Measurements from ENCODE around the gene MT3.

DNA sequence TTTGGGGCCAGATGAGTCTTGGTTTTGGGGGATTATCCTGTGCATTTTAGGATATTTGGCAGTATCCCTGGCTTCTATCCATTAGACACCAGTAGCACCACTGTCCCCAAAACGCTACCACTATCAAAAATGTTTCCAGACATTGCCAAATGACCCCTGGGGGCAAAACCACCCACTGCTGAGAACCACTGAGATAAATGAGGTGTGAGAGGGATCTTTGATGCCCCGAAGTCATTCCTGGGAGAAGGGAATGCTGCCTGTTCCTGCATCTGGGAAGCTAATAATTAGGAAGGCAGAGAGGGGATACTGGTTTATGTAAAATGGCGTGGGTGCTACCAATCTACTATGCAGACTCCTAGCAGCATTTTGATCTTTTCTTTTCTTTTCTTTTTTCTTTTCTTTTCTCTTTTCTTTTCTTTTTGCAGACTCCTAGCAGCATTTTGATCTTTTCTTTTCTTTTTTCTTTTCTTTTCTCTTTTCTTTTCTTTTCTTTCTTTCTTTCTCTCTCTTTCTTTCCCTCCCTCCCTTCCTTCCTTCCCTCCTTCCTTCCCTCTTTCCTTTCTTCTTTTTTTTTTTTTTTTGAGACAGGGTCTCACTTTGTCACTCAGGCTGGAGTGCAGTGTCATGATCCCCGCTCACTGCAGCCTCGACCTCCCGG lies 8.8 kb upstream of the MT3 start:
- TF ChIP-seq SIN3A (IDR thresholded peaks at IDR 0.05; ENCODE audit: borderline replicate concordance, insufficient read depth, low read length), result no peak
- no peak for TF ChIP-seq POLR2AphosphoS5 (IDR thresholded peaks at IDR 0.05; ENCODE audit: low read depth, low read length)
- TF ChIP-seq, protein P1, sequence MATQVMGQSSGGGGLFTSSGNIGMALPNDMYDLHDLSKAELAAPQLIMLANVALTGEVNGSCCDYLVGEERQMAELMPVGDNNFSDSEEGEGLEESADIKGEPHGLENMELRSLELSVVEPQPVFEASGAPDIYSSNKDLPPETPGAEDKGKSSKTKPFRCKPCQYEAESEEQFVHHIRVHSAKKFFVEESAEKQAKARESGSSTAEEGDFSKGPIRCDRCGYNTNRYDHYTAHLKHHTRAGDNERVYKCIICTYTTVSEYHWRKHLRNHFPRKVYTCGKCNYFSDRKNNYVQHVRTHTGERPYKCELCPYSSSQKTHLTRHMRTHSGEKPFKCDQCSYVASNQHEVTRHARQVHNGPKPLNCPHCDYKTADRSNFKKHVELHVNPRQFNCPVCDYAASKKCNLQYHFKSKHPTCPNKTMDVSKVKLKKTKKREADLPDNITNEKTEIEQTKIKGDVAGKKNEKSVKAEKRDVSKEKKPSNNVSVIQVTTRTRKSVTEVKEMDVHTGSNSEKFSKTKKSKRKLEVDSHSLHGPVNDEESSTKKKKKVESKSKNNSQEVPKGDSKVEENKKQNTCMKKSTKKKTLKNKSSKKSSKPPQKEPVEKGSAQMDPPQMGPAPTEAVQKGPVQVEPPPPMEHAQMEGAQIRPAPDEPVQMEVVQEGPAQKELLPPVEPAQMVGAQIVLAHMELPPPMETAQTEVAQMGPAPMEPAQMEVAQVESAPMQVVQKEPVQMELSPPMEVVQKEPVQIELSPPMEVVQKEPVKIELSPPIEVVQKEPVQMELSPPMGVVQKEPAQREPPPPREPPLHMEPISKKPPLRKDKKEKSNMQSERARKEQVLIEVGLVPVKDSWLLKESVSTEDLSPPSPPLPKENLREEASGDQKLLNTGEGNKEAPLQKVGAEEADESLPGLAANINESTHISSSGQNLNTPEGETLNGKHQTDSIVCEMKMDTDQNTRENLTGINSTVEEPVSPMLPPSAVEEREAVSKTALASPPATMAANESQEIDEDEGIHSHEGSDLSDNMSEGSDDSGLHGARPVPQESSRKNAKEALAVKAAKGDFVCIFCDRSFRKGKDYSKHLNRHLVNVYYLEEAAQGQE (IDR thresholded peaks at IDR 0.05; ENCODE audit: insufficient read depth in 1 of 2, low read depth in 2 of 2, low read length in 2 of 2), result no peak
- no peak for TF ChIP-seq FOXP2 (optimal IDR thresholded peaks at IDR 0.05; ENCODE audit: borderline replicate concordance, extremely low read depth, extremely low read length, insufficient read depth)

All from PFSK-1 (cell line).